ENCODE measurements around the gene ZNF367.

GRCh38 chr9:96394832-96395496 lies 23.2 kb downstream of the ZNF367 start:
- no peak for TF ChIP-seq CTCF (IDR thresholded peaks at IDR 0.05)
- TF ChIP-seq EZH2 (IDR thresholded peaks at IDR 0.05; ENCODE audit: borderline replicate concordance, insufficient read depth, low read depth, low read length, poor library complexity, severe bottlenecking), result no peak

All from B cell (primary cell).